H54 (cell line): Measurements from ENCODE around the gene WDR1.

Source experiments
- DNase-seq: peaks from one replicate; pipeline ENCODE4 v3.0.0; 2011; ENCODE audit warnings: low spot score, mixed read lengths; ENCODE audit not compliant: insufficient read length
- FAIRE-seq: peaks from 3 replicates; lab custom pipeline; 2011; peaks lifted over from hg19 to GRCh38; lab: Jason Lieb, UNC
- POLR2A ChIP-seq: IDR thresholded peaks from 2 replicates; pipeline ENCODE4 v1.6.1; 2011; ENCODE audit warnings: low read depth, mild to moderate bottlenecking, low read length

The WDR1 gene

GRCh38 chr4:10056334-10057022, 60.1 kb downstream of the WDR1 start:
- TF ChIP-seq POLR2A = no peak
- FAIRE-seq (no peak), DNase-seq (no peak)

- FAIRE-seq = no peak
- DNase-seq = no peak
- TF ChIP-seq POLR2A = no peak
Observed at GRCh38 chr4:10055871-10056270, 60.7 kb downstream of the WDR1 start.

- FAIRE-seq (no peak), DNase-seq (no peak)
- TF ChIP-seq POLR2A = no peak
Observed at GRCh38 chr4:10054571-10055041, 62.0 kb downstream of the WDR1 start.

GRCh38 chr4:10053635-10054453, 62.8 kb downstream of the WDR1 start:
- DNase-seq (no peak), FAIRE-seq (no peak)
- no peak for TF ChIP-seq POLR2A

GRCh38 chr4:10051517-10052135, 65.0 kb downstream of the WDR1 start:
- TF ChIP-seq POLR2A = no peak
- DNase-seq (no peak), FAIRE-seq (no peak)

- no peak for DNase-seq
- TF ChIP-seq POLR2A = no peak
- no peak for FAIRE-seq
Observed at GRCh38 chr4:10050721-10051120, 65.9 kb downstream of the WDR1 start.

- FAIRE-seq = no peak
- DNase-seq = no peak
- no peak for TF ChIP-seq POLR2A
Observed at GRCh38 chr4:10050261-10050661, 66.3 kb downstream of the WDR1 start.

GRCh38 chr4:10048941-10049697, 67.5 kb downstream of the WDR1 start:
- no peak for DNase-seq
- TF ChIP-seq POLR2A = no peak
- FAIRE-seq = no peak

GRCh38 chr4:10047967-10048366, 68.6 kb downstream of the WDR1 start:
- no peak for TF ChIP-seq POLR2A
- DNase-seq (no peak), FAIRE-seq (no peak)

- DNase-seq (no peak), FAIRE-seq (no peak)
- no peak for TF ChIP-seq POLR2A
Observed at GRCh38 chr4:10046471-10046870, 70.1 kb downstream of the WDR1 start.

GRCh38 chr4:10045481-10045880, 71.1 kb downstream of the WDR1 start:
- DNase-seq (no peak), FAIRE-seq (no peak)

GRCh38 chr4:10041036-10041435, 75.6 kb downstream of the WDR1 start:
- no peak for TF ChIP-seq POLR2A
- DNase-seq (no peak), FAIRE-seq (no peak)

More at GRCh38 chr4:10045481-10045880, 71.1 kb downstream of the WDR1 start:
- TF ChIP-seq POLR2A = no peak
